Testis (tissue), 3 donors: ENCODE results near the gene BACH2. TPM values are rescaled to one million over a fixed set of nuclear protein-coding genes. Genes with fewer than 3 reads are reported as not detected.
"Not testable (repeated sequence)": the region's sequence is repeated elsewhere in the genome, so short reads cannot be mapped to it uniquely, and the experiment has no call there.

Experiments
- DNase-seq: peaks from one replicate; pipeline ENCODE4 v3.0.0-alpha.2; 2019
- H3K27ac ChIP-seq, 2 donors: fragments of 200-600 bp; sonication (generic); one replicate each; pipeline ENCODE4 v1.5.1; 2019
- H3K27me3 ChIP-seq: fragments of 200-600 bp; sonication (generic); one replicate; pipeline ENCODE4 v1.5.1; 2019
- H3K36me3 ChIP-seq: fragments of 200-600 bp; sonication (generic); one replicate; pipeline ENCODE4 v1.5.1; 2017; ENCODE audit warnings: low read depth; ENCODE audit errors: missing control alignments
- H3K4me1 ChIP-seq: fragments of 200-600 bp; sonication (generic); one replicate; pipeline ENCODE4 v1.5.1; 2019
- H3K4me3 ChIP-seq, 2 donors: fragments of 200-600 bp; sonication (generic); one replicate each; pipeline ENCODE4 v1.5.1; 2017 to 2019
- H3K9me3 ChIP-seq: fragments of 200-600 bp; sonication (generic); one replicate; pipeline ENCODE4 v1.5.1; 2017
- CTCF ChIP-seq, 3 experiments: fragments of 450-650 bp in 2 of 3; fragments of 200-600 bp in 1 of 3; sonication (generic) in 1 of 3; IDR thresholded peaks; one replicate each; pipeline ENCODE4 v1.5.1; 2016 to 2019; ENCODE audit warnings: antibody characterized with exemption in 3 of 3, mild to moderate bottlenecking in 2 of 3, moderate library complexity in 1 of 3
- POLR2A ChIP-seq: fragments of 450-650 bp; IDR thresholded peaks from one replicate; pipeline ENCODE4 v1.6.1; 2017; ENCODE audit warnings: antibody characterized with exemption, mild to moderate bottlenecking, moderate library complexity
- WGBS, 2 donors: methylation state at CpG; one replicate each; pipeline ENCODE4 v1.1.5; 2018; 5-methylcytosine and 5-hydroxymethylcytosine counted together
- intact Hi-C: fragments of 100-400 bp; cut with DNase I; formaldehyde crosslinking; loops from one replicate; pipeline ENCODE4 v1.15.1; 2023; ENCODE audit warnings: low total_unique reads
- polyA plus RNA-seq: library from polyadenylated mRNA; stranded (reverse); fragments of 350-450 nt; fragmentation: Illumina TruSeq; extraction: RNeasy Lipid Tissue Mini Kit (QIAGEN cat#74804); gene quantifications from one replicate; pipeline ENCODE4 v1.2.3, GENCODE V29; 2014; ENCODE audit warnings: low read depth, low replicate concordance; ENCODE audit not compliant: insufficient read depth
- total RNA-seq, 2 donors: library from RNA; depleted of rRNA; stranded (reverse); fragments of >200 nt; gene quantifications; one replicate each; pipeline ENCODE4 v1.2.3, GENCODE V29; 2016

BACH2 gene
- total and polyA plus RNA-seq, 3 donors from 2014 or later = 5.0 to 8.3 (median 6.5) TPM

GRCh38 chr6:90118581-90118980 is 178.1 kb downstream of the BACH2 start:
- WGBS, 2 donors = 93 to 94% methylated on average over 2 of the region's 2 CpGs
- Histone ChIP-seq H3K27ac (no peak overlapping the region), H3K36me3 (no peaks in the 10 kb centered on the region), H3K4me3 (no peak overlapping the region), H3K4me1 (no peaks in the 10 kb centered on the region), H3K27me3 (no peaks in the 10 kb centered on the region), H3K9me3 (no peaks in the 10 kb centered on the region)
- no peak for DNase-seq
- intact Hi-C loops = no loop called here
- no peak for TF ChIP-seq POLR2A
- no peak for TF ChIP-seq CTCF (IDR thresholded peaks at IDR 0.05)

- intact Hi-C loops = no loop called here
- Histone ChIP-seq H3K27me3 (no peaks in the 10 kb centered on the region), H3K4me1 (no peaks in the 10 kb centered on the region), H3K4me3 (no peak overlapping the region), H3K36me3 (no peaks in the 10 kb centered on the region), H3K27ac (no peak overlapping the region), H3K9me3 (no peaks in the 10 kb centered on the region)
- TF ChIP-seq CTCF (IDR thresholded peaks at IDR 0.05) (no peak), POLR2A (no peak)
- DNase-seq = no peak
- WGBS, 2 donors = 95 to 100% methylated on average over 1 of the region's 1 CpG
Observed at GRCh38 chr6:90118069-90118468, 178.6 kb downstream of the BACH2 start.

GRCh38 chr6:90116126-90116525 is 180.5 kb downstream of the BACH2 start:
- H3K27me3 ChIP-seq, H3K4me3 ChIP-seq, DNase-seq, H3K9me3 ChIP-seq, intact Hi-C loops, H3K4me1 ChIP-seq, H3K36me3 ChIP-seq, H3K27ac ChIP-seq: not testable (repeated sequence)
- 93 to 95% methylated on average over 3 of the region's 3 CpGs for WGBS, 2 donors

- Histone ChIP-seq H3K4me3 (no peak overlapping the region), H3K4me1 (no peaks in the 10 kb centered on the region), H3K27me3 (no peaks in the 10 kb centered on the region), H3K27ac (no peak overlapping the region), H3K36me3 (no peaks in the 10 kb centered on the region), H3K9me3 (no peaks in the 10 kb centered on the region)
- TF ChIP-seq POLR2A = no peak
- TF ChIP-seq CTCF (IDR thresholded peaks at IDR 0.05) = no peak
- DNase-seq = no peak
- intact Hi-C loops = no loop called here
Observed at GRCh38 chr6:90113389-90113788, 183.3 kb downstream of the BACH2 start.

GRCh38 chr6:90111387-90111786 is 185.3 kb downstream of the BACH2 start:
- no peak for DNase-seq
- Histone ChIP-seq H3K27me3 (no peaks in the 10 kb centered on the region), H3K27ac (no peak overlapping the region), H3K9me3 (no peaks in the 10 kb centered on the region), H3K4me1 (no peaks in the 10 kb centered on the region), H3K36me3 (no peaks in the 10 kb centered on the region), H3K4me3 (no peak overlapping the region)
- TF ChIP-seq CTCF (IDR thresholded peaks at IDR 0.05) = no peak
- TF ChIP-seq POLR2A = no peak
- intact Hi-C loops = no loop called here
- WGBS, 2 donors = 94 to 97% methylated on average over 2 of the region's 2 CpGs
